HG03025 (cell line): Measurements from ENCODE around the gene TNPO1.
"Not testable (repeated sequence)": the region's sequence is repeated elsewhere in the genome, so short reads cannot be mapped to it uniquely, and the experiment has no call there.

Source experiments
- ATAC-seq: cut with Tn5 transposase; IDR thresholded peaks from one replicate; pipeline ENCODE4 v1.9.1; 2021; ENCODE audit warnings: mild to moderate bottlenecking, moderate library complexity; ENCODE audit not compliant: unreplicated experiment, low FRiP score

The TNPO1 gene

GRCh38 chr5:72816284-72817075 lies at the start of gene TNPO1:
Gene TNPO1 (plus strand): TSS chr5:72816661. CDS start chr5:72816738, 77 bp downstream.
- ATAC-seq: peak; percentile 87

DNA sequence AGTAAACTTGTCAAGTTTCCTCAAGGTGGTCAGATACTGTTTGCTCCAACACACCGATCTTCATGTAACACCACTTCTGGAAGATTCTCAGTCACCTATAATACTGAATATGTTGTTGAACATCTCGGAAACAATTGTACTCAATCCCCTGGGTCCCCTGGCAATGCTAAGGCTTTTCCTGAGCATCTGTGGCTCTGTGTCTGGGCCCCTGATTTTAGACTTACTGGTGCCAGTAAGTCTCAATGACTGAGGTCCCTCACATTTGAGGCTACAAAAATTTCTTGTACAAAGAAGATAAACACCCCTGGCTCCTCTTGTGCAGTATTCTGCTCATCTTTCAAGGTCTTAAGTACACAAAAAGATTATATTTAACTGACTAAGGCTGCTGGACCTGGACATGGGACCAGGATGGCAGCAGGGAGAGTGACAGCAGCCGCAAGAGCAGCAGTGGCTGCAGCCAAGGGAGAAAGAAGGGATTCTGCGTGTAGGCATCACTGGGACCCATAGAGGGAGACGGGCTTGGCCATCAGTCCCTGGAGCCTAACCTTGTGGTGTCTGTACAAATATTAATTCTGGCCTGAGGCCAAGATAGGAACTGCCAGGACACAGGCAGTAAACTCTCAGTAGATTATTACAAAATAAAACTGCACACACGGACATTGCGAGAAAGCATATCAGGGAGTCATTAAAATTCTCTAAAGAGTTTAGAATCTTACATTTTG lies 49.0 kb upstream of the TNPO1 start:
- ATAC-seq: no peak

GRCh38 chr5:72770266-72770665 lies 46.2 kb upstream of the TNPO1 start:
- ATAC-seq: no peak

GRCh38 chr5:72776684-72777083 lies 39.8 kb upstream of the TNPO1 start:
- no peak for ATAC-seq

GRCh38 chr5:72779520-72779919 lies 36.9 kb upstream of the TNPO1 start:
- no peak for ATAC-seq

- ATAC-seq: no peak
Measured at GRCh38 chr5:72783354-72783753, 33.1 kb upstream of the TNPO1 start.

GRCh38 chr5:72784129-72784528 lies 32.3 kb upstream of the TNPO1 start:
- ATAC-seq: no peak

DNA sequence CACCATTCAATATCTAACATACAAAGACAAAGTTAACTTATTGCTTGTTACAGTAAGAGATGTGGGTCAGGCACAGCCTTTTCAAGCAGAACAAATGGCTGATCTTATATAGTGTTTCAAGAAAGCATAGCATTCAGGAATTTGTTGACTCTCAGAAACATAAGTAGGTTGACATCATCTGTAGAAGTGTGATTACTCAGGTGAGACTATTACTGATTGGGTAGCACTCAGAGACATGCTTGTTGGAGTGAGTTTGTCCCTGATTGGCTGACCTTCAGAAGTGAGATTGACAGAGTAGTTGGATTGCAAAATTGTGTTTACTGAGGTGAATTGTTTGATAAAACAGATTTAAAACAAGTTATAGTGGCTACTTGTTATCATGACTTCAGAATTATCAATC lies 30.7 kb upstream of the TNPO1 start:
- no peak for ATAC-seq

DNA sequence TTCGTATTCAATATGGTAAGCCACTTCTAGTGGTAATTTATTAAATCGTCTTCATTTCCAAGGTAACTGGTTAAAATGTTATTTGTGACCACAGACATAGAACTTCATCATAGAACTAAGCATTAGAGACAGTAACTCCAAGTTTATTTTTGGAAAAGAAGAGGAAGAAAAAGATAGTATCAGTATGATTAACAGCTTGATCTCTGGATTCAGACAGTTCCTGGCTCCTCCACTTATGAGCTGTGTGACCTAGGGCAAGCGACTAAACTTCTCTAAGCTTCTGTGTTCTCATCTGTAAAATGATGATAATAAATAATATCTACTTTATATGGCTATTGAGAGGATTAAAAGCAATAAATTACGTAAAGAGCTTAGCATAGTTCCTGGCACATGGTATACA lies 29.8 kb upstream of the TNPO1 start:
- no peak for ATAC-seq

DNA sequence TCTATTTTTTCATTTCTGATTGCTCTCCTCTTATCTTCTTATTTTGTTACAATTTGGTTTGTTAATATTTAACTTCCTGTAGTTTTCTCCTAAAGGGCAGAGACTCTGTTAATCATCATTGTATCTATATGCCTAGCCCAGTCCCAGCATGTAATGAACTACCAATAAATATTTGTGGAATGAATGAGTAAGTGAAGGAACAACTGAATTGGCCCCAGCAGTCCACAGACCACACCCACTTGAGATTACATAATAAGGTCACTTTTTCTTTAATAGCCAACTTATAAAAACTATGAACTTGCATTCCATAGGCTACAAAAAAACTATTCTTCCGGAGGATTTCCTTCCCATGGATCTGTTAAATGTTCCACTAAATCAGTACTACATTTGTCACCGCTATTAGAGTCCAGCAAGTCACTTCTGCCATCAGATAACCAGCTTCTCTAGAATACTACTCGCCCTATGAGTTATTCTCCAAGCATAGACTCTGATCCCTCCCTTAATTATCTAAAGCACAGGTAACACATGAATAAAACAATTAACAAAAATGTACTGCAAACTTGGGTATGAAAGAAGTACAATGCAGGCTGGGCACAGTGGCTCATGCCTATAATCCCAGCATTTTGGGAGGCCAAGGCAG lies 27.5 kb upstream of the TNPO1 start:
- no peak for ATAC-seq

DNA sequence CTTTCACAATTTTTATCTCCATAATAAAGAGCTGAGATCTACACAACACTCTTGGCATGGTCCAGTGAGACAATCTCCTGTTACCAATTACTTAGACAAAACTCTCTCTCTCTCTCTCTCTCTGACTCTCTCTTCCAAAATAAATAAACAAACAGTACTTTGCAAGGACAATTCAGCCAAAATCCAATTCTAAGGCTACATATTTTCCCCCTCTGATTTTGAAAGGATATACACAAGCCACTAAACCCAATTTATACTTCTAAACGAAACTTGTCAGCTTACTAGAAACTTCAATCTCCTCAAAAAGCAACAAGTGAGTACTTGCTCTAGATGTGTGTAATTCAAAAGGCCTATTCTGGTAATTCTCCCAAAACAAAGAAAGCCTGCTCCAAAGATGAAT lies 26.3 kb upstream of the TNPO1 start:
- ATAC-seq: no peak

DNA sequence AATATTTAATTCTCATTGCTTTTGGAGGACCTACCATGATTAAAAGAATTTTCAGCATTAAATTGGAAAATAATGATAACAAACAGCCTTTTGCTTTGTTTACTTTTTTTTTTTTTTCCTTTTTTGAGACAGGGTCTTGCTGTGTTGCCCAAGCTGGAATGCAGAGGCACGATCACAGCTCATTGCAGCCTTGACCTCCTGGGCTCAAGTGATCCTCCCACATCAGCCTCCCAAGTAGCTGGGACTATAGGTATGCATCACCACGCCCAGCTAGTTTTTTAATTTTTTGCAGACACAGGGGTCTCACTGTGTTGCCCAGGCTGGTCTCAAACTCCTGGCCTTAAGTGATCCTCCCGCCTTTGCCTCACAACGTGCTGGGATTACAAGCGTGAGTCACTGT lies 23.8 kb upstream of the TNPO1 start:
- not testable (repeated sequence) for ATAC-seq

- ATAC-seq: no peak
Measured at GRCh38 chr5:72796001-72796400, 20.5 kb upstream of the TNPO1 start.

- no peak for ATAC-seq
Measured at GRCh38 chr5:72799721-72800120, 16.7 kb upstream of the TNPO1 start.

- ATAC-seq: not testable (repeated sequence)
Measured at GRCh38 chr5:72808637-72809036, 7.8 kb upstream of the TNPO1 start.

GRCh38 chr5:72811849-72812248 lies 4.6 kb upstream of the TNPO1 start:
- no peak for ATAC-seq

GRCh38 chr5:72812488-72812887 lies 4.0 kb upstream of the TNPO1 start:
- no peak for ATAC-seq

GRCh38 chr5:72814104-72814503 lies 2.4 kb upstream of the TNPO1 start:
- no peak for ATAC-seq

DNA sequence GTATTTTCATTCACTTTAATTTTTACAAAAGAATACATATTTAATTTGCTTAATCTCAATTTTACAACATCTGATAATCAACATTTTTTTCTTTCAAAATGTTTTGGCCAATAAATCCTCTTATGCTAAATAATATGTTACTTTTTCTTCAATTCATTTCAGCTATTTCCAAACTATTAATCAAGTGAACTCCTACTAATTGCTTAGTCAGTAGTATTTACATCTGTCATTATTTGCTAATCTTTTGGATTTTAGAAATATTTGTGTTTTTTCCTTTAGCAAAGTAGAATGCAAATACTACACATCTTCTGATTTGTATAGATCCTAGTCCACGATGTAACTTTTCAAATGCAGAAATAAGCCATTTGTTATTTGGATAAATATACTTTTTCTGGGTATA lies 1.6 kb upstream of the TNPO1 start:
- no peak for ATAC-seq

GRCh38 chr5:72815580-72816283 lies 729 bp upstream of the TNPO1 start:
- no peak for ATAC-seq

GRCh38 chr5:72817076-72817481 lies 618 bp downstream of the TNPO1 start:
- peak; percentile 36 for ATAC-seq
